Transverse colon (tissue), 4 donors: ENCODE data around the gene RWDD1.

ENCODE experiments used
- CTCF ChIP-seq, 5 experiments: fragments of 200-600 bp in 3 of 5; fragments of 450-650 bp in 2 of 5; sonication (generic) in 3 of 5; IDR thresholded peaks; 1 replicate in 2 of 5; 2 replicates in 3 of 5; pipeline ENCODE4 v1.5.1; 2016 to 2017; ENCODE audit warnings: antibody characterized with exemption in 5 of 5, inconsistent platforms in 3 of 5, mild to moderate bottlenecking in 2 of 5, moderate library complexity in 1 of 5
- POLR2A ChIP-seq: fragments of 450-650 bp; IDR thresholded peaks from one replicate; pipeline ENCODE4 v1.6.1; 2016; ENCODE audit warnings: antibody characterized with exemption, mild to moderate bottlenecking, moderate library complexity
- POLR2AphosphoS5 ChIP-seq, 3 donors: sonication (generic); formaldehyde crosslinking; IDR thresholded peaks; one replicate each; pipeline ENCODE4 v1.6.1; 2016; ENCODE audit warnings: antibody characterized with exemption in 3 of 3

- TF ChIP-seq CTCF (IDR thresholded peaks at IDR 0.05) = no peak
- TF ChIP-seq POLR2AphosphoS5 (IDR thresholded peaks at IDR 0.05) = no peak
- TF ChIP-seq POLR2A = no peak
Measured at GRCh38 chr6:116633685-116634084, 62.4 kb downstream of the RWDD1 start.
